HepG2 (cell line): ENCODE data around the gene TOX2. TPM values are rescaled to one million over a fixed set of nuclear protein-coding genes. Genes with fewer than 3 reads are reported as not detected.

Experiments used
- BRF2 ChIP-seq: sonication (generic); formaldehyde crosslinking; IDR thresholded peaks from 2 replicates; pipeline ENCODE4 v1.8.1; 2022; ENCODE audit warnings: mild to moderate bottlenecking, missing genetic modification reagents
- ERF ChIP-seq: IDR thresholded peaks from 2 replicates; pipeline ENCODE4 v1.6.1; 2018; ENCODE audit warnings: missing biosample characterization, missing genetic modification reagents
- FOXO1 ChIP-seq: sonication (generic); formaldehyde crosslinking; IDR thresholded peaks from 2 replicates; pipeline ENCODE4 v1.4.0; 2020; ENCODE audit warnings: missing genetic modification reagents
- IRF9 ChIP-seq: sonication (generic); formaldehyde crosslinking; IDR thresholded peaks from 2 replicates; pipeline ENCODE4 v1.8.0; 2022; ENCODE audit warnings: missing genetic modification reagents, mild to moderate bottlenecking, borderline replicate concordance
- ISL2 ChIP-seq: sonication (generic); formaldehyde crosslinking; IDR thresholded peaks from 2 replicates; pipeline ENCODE4 v1.5.0; 2020; ENCODE audit warnings: missing genetic modification reagents
- MLXIP ChIP-seq: sonication (generic); formaldehyde crosslinking; IDR thresholded peaks from 2 replicates; pipeline ENCODE4 v1.9.0; 2021; ENCODE audit warnings: missing genetic modification reagents, borderline replicate concordance
- POLR2AphosphoS5 ChIP-seq: IDR thresholded peaks from 2 replicates; pipeline ENCODE4 v1.6.1; 2012; ENCODE audit warnings: low read depth, low read length
- SMC3 ChIP-seq: IDR thresholded peaks from 2 replicates; pipeline ENCODE4 v1.6.1; 2011; ENCODE audit warnings: low read length, improper control_type of control experiment
- SNAPC4 ChIP-seq: sonication (generic); formaldehyde crosslinking; IDR thresholded peaks from 2 replicates; pipeline ENCODE4 v1.4.0; 2020; ENCODE audit warnings: mild to moderate bottlenecking, missing genetic modification reagents
- TFDP1 ChIP-seq: IDR thresholded peaks from 2 replicates; pipeline ENCODE4 v1.6.1; 2016; ENCODE audit warnings: missing compliant biosample characterization, missing genetic modification reagents, borderline replicate concordance
- XRCC5 ChIP-seq: fragments of 200-400 bp; formaldehyde crosslinking; optimal IDR thresholded peaks from 2 replicates; pipeline ENCODE3; 2017; ENCODE audit warnings: mild to moderate bottlenecking, low read length
- ZFP41 ChIP-seq: sonication (generic); formaldehyde crosslinking; IDR thresholded peaks from 2 replicates; pipeline ENCODE4 v1.4.0; 2020; ENCODE audit warnings: mild to moderate bottlenecking, missing genetic modification reagents, borderline replicate concordance
- ZNF225 ChIP-seq: sonication (generic); formaldehyde crosslinking; IDR thresholded peaks from 2 replicates; pipeline ENCODE4 v1.4.0; 2020; ENCODE audit warnings: mild to moderate bottlenecking, missing genetic modification reagents
- ZNF24 ChIP-seq: fragments of 450-650 bp; IDR thresholded peaks from 2 replicates; pipeline ENCODE4 v1.6.1; 2017; ENCODE audit warnings: antibody characterized with exemption, mild to moderate bottlenecking
- ZNF569 ChIP-seq: sonication (generic); formaldehyde crosslinking; IDR thresholded peaks from 2 replicates; pipeline ENCODE4 v1.5.0; 2020; ENCODE audit warnings: mild to moderate bottlenecking, missing genetic modification reagents, moderate library complexity, borderline replicate concordance
- ZNF619 ChIP-seq: sonication (generic); formaldehyde crosslinking; IDR thresholded peaks from 2 replicates; pipeline ENCODE4 v1.4.0; 2020; ENCODE audit warnings: mild to moderate bottlenecking, missing genetic modification reagents
- ZNF709 ChIP-seq: sonication (generic); formaldehyde crosslinking; IDR thresholded peaks from 2 replicates; pipeline ENCODE4 v1.5.0; 2020; ENCODE audit warnings: mild to moderate bottlenecking, missing genetic modification reagents
- ZNF776 ChIP-seq: sonication (generic); formaldehyde crosslinking; IDR thresholded peaks from 2 replicates; pipeline ENCODE4 v1.4.0; 2020; ENCODE audit warnings: mild to moderate bottlenecking, missing genetic modification reagents
- polyA plus RNA-seq, 8 experiments: library from polyadenylated mRNA; depleted of rRNA in 3 of 8; stranded (reverse) in 7 of 8; unstranded in 1 of 8; fragments of >200 nt; fragmentation: Illumina TruSeq in 4 of 8; extraction: Trizol in 4 of 8; gene quantifications; 2 replicates each; pipeline versions ENCODE4 v1.2.1 to v1.2.3, GENCODE V29; 2011 to 2016; ENCODE audit warnings: low read depth in 4 of 8, missing spikeins in 1 of 8, mixed read lengths in 1 of 8; ENCODE audit not compliant: insufficient read depth in 1 of 8
- total RNA-seq, 5 experiments: library from RNA; depleted of rRNA; stranded (reverse); fragments of >200 nt; fragmentation: Illumina TruSeq; extraction: Trizol; gene quantifications; 2 replicates each; pipeline ENCODE4 v1.2.3, GENCODE V29; 2016; ENCODE audit warnings: low read depth in 1 of 5

TOX2 gene
- total and polyA plus RNA-seq, 2 of the 13 experiments (the other 11 are each of a cell fraction or from before 2014, with no cell fraction given): not detected

- TF ChIP-seq MLXIP (CRISPR knock-in tag) (no peak), FOXO1 (CRISPR knock-in tag) (peak; percentile 91), ZNF776 (CRISPR knock-in tag) (no peak), XRCC5 (no peak), ZNF225 (CRISPR knock-in tag) (no peak), ERF (CRISPR knock-in tag) (peak; percentile 82), TFDP1 (CRISPR knock-in tag) (no peak), IRF9 (no peak), ZNF569 (CRISPR knock-in tag) (0 out of 2 replicates have a peak, but pooled peaks have one; percentile 55), SNAPC4 (0 out of 2 replicates have a peak, but pooled peaks have one; percentile 46), ZNF24 (no peak), BRF2 (no peak), ZNF709 (CRISPR knock-in tag) (no peak; the same call in 1 of the 2 replicates), POLR2AphosphoS5 (no peak), ISL2 (CRISPR knock-in tag) (no peak), ZNF619 (CRISPR knock-in tag) (no peak), SMC3 (no peak), ZFP41 (CRISPR knock-in tag) (no peak)
These were observed 44.6 kb downstream of the TOX2 start (continued) for GRCh38 chr20:43959079-43959919.
